Smooth muscle cell (in vitro differentiated cells): ENCODE measurements around the gene VIT. TPM values are rescaled to one million over a fixed set of nuclear protein-coding genes. Genes with fewer than 3 reads are reported as not detected.

Source experiments
- DNase-seq: peaks from one replicate; lab custom pipeline; 2025; ENCODE audit not compliant: unreplicated experiment; lab: John Stamatoyannopoulos, UW
- H2AFZ ChIP-seq: fragments of 200-600 bp; sonication (generic); 2 replicates; pipeline ENCODE4 v1.6.0; 2016; ENCODE audit warnings: antibody characterized with exemption, low read depth, mild to moderate bottlenecking
- H3F3A ChIP-seq: fragments of 200-600 bp; sonication (generic); 2 replicates; pipeline ENCODE4 v1.6.0; 2017; ENCODE audit warnings: antibody characterized with exemption, low read depth
- H3K27ac ChIP-seq: fragments of 200-600 bp; sonication (generic); 2 replicates; pipeline ENCODE4 v1.5.1; 2016; ENCODE audit warnings: low read depth, mild to moderate bottlenecking
- H3K27me3 ChIP-seq: fragments of 200-600 bp; sonication (generic); 2 replicates; pipeline ENCODE4 v1.6.1; 2016; ENCODE audit warnings: low read depth, mild to moderate bottlenecking
- H3K36me3 ChIP-seq: fragments of 200-600 bp; sonication (generic); 2 replicates; pipeline ENCODE4 v1.5.1; 2016; ENCODE audit warnings: low read depth
- H3K4me1 ChIP-seq: fragments of 200-600 bp; sonication (generic); 2 replicates; pipeline ENCODE4 v1.5.1; 2016; ENCODE audit warnings: low read depth
- H3K4me2 ChIP-seq: fragments of 200-600 bp; sonication (generic); 2 replicates; pipeline ENCODE4 v1.6.0; 2016; ENCODE audit warnings: mild to moderate bottlenecking
- H3K4me3 ChIP-seq: fragments of 200-600 bp; sonication (generic); 2 replicates; pipeline ENCODE4 v1.5.1; 2016; ENCODE audit warnings: mild to moderate bottlenecking
- H3K79me2 ChIP-seq: fragments of 200-600 bp; sonication (generic); 2 replicates; pipeline ENCODE4 v1.6.0; 2016; ENCODE audit warnings: low read depth, mild to moderate bottlenecking
- H3K9ac ChIP-seq: fragments of 200-600 bp; sonication (generic); 2 replicates; pipeline ENCODE4 v1.6.0; 2016; ENCODE audit warnings: low read depth
- H3K9me3 ChIP-seq: fragments of 200-600 bp; sonication (generic); replicated peaks from 2 replicates; pipeline ENCODE4 v1.5.1; 2016; ENCODE audit warnings: low read depth
- H4K20me1 ChIP-seq: fragments of 200-600 bp; sonication (generic); 2 replicates; pipeline ENCODE4 v1.6.0; 2016; ENCODE audit warnings: low read depth
- CTCF ChIP-seq: fragments of 200-600 bp; sonication (generic); IDR thresholded peaks from 2 replicates; pipeline ENCODE4 v1.5.1; 2017; ENCODE audit warnings: borderline replicate concordance, mild to moderate bottlenecking, antibody characterized with exemption; ENCODE audit not compliant: insufficient read depth, poor library complexity, severe bottlenecking
- WGBS: methylation state at CpG from one replicate; pipeline ENCODE4 v1.1.7; 2016; ENCODE audit warnings: low lambda C conversion rate; 5-methylcytosine and 5-hydroxymethylcytosine counted together
- polyA plus RNA-seq: library from polyadenylated mRNA; unstranded; fragments of >200 nt; fragmentation: Nextera tagmentation; extraction: Ambion mirVana; gene quantifications from 2 replicates; pipeline ENCODE4 v1.2.1, GENCODE V29; 2016
- total RNA-seq: library from RNA; depleted of rRNA; stranded (reverse); fragments of >200 nt; gene quantifications from 2 replicates; pipeline ENCODE4 v1.2.3, GENCODE V29; 2014

VIT gene
- total and polyA plus RNA-seq, 2 experiments from 2014 or later = 0.13 TPM; not detected in 1

GRCh38 chr2:36697424-36698066 is 1.0 kb downstream of the VIT start:
- no peak for DNase-seq
- TF ChIP-seq CTCF = no peak
- no peak overlapping the region for H3K9ac ChIP-seq
- no peaks in the 10 kb centered on the region for H3K36me3 ChIP-seq
- H3K4me2 ChIP-seq = no peak overlapping the region
- H3K27me3 ChIP-seq = no peaks in the 10 kb centered on the region
- no peak overlapping the region for H3K27ac ChIP-seq
- peaks cover 10% of the 10 kb centered on the region for H3K4me1 ChIP-seq
- no peaks in the 10 kb centered on the region for H3K79me2 ChIP-seq
- H3F3A ChIP-seq = no peaks in the 10 kb centered on the region
- no peaks in the 10 kb centered on the region for H3K9me3 ChIP-seq
- peak overlapping the region; percentile 61 for H2AFZ ChIP-seq
- no peak overlapping the region for H3K4me3 ChIP-seq
- H4K20me1 ChIP-seq = no peaks in the 10 kb centered on the region
- 36% methylated on average over 8 of the region's 8 CpGs for WGBS

- no peak for DNase-seq
- no peaks in the 10 kb centered on the region for H3K79me2 ChIP-seq
- no peak overlapping the region for H3K27ac ChIP-seq
- H3K4me2 ChIP-seq = no peak overlapping the region
- no peaks in the 10 kb centered on the region for H3K9me3 ChIP-seq
- no peak overlapping the region for H3K9ac ChIP-seq
- no peak overlapping the region for H2AFZ ChIP-seq
- no peaks in the 10 kb centered on the region for H3K27me3 ChIP-seq
- H4K20me1 ChIP-seq = no peaks in the 10 kb centered on the region
- no peaks in the 10 kb centered on the region for H3F3A ChIP-seq
- H3K4me1 ChIP-seq = peaks cover 10% of the 10 kb centered on the region
- TF ChIP-seq CTCF = no peak
- WGBS = 80% methylated on average over 1 of the region's 1 CpG
- H3K4me3 ChIP-seq = no peak overlapping the region
- H3K36me3 ChIP-seq = no peaks in the 10 kb centered on the region
Measured at GRCh38 chr2:36698993-36699392, 2.5 kb downstream of the VIT start.

- Histone ChIP-seq H3K27ac (no peak overlapping the region), H3K4me3 (no peak overlapping the region), H4K20me1 (no peaks in the 10 kb centered on the region), H3K79me2 (no peaks in the 10 kb centered on the region), H3K36me3 (no peaks in the 10 kb centered on the region), H2AFZ (no peak overlapping the region), H3K4me2 (no peak overlapping the region), H3K9ac (no peak overlapping the region), H3K27me3 (no peaks in the 10 kb centered on the region), H3K4me1 (peaks cover 15% of the 10 kb centered on the region), H3K9me3 (no peaks in the 10 kb centered on the region), H3F3A (no peaks in the 10 kb centered on the region)
- no peak for DNase-seq
- WGBS = 93% methylated on average over 4 of the region's 4 CpGs
- TF ChIP-seq CTCF = no peak
Measured at GRCh38 chr2:36700311-36700710, 3.8 kb downstream of the VIT start.

GRCh38 chr2:36701391-36701795 is 4.9 kb downstream of the VIT start:
- no peak overlapping the region for H3K27ac ChIP-seq
- peaks cover 13% of the 10 kb centered on the region for H3K4me1 ChIP-seq
- no peaks in the 10 kb centered on the region for H3K27me3 ChIP-seq
- H3K9me3 ChIP-seq = no peaks in the 10 kb centered on the region
- no peak overlapping the region for H3K4me3 ChIP-seq
- H3K79me2 ChIP-seq = no peaks in the 10 kb centered on the region
- H3K4me2 ChIP-seq = peak overlapping the region; percentile 36
- H3K9ac ChIP-seq = no peak overlapping the region
- H2AFZ ChIP-seq = peak overlapping the region; percentile 18
- no peaks in the 10 kb centered on the region for H3F3A ChIP-seq
- TF ChIP-seq CTCF = peak; percentile 36
- no peaks in the 10 kb centered on the region for H3K36me3 ChIP-seq
- 6% methylated on average over 5 of the region's 5 CpGs for WGBS
- H4K20me1 ChIP-seq = no peaks in the 10 kb centered on the region
- DNase-seq = no peak
